Skeletal muscle tissue (tissue), 4 donors: Measurements from ENCODE around the gene SEMA4D. TPM values are rescaled to one million over a fixed set of nuclear protein-coding genes. Genes with fewer than 3 reads are reported as not detected.

ENCODE experiments used
- H3K27ac ChIP-seq: one replicate; pipeline ENCODE4 v1.7.0; 2013; ENCODE audit warnings: mild to moderate bottlenecking, low read depth, low read length, inconsistent platforms
- H3K27me3 ChIP-seq, 3 donors: one replicate each; pipeline ENCODE4 v1.7.0; 2013; ENCODE audit warnings: low read length in 3 of 3; ENCODE audit not compliant: control insufficient read depth in 3 of 3, insufficient read depth in 3 of 3
- H3K36me3 ChIP-seq, 3 donors: one replicate each; pipeline ENCODE4 v1.7.0; 2013; ENCODE audit warnings: low read length in 3 of 3; ENCODE audit not compliant: control insufficient read depth in 3 of 3, insufficient read depth in 3 of 3
- H3K4me1 ChIP-seq, 3 donors: one replicate each; pipeline ENCODE4 v1.7.0; 2013; ENCODE audit warnings: low read length in 3 of 3, mild to moderate bottlenecking in 3 of 3; ENCODE audit not compliant: control insufficient read depth in 3 of 3, insufficient read depth in 3 of 3
- H3K4me3 ChIP-seq, 3 donors: one replicate each; pipeline ENCODE4 v1.7.0; 2013; ENCODE audit warnings: low read length in 3 of 3
- H3K9ac ChIP-seq, 3 donors: one replicate each; pipeline ENCODE4 v1.7.0; 2013; ENCODE audit warnings: low read length in 3 of 3, mild to moderate bottlenecking in 3 of 3, moderate library complexity in 2 of 3, low read depth in 1 of 3
- H3K9me3 ChIP-seq, 3 donors: one replicate each; pipeline ENCODE4 v1.7.0; 2013; ENCODE audit warnings: low read length in 3 of 3; ENCODE audit not compliant: control insufficient read depth in 3 of 3
- total RNA-seq: library from RNA; depleted of rRNA; stranded (reverse); fragments of >200 nt; gene quantifications from one replicate; pipeline ENCODE4 v1.2.3, GENCODE V29; 2014
- donor health status: Osteomylitis.

Gene SEMA4D
- total RNA-seq, 1 donor from 2014 or later, result 14.6 TPM

- H3K27me3 ChIP-seq, result no peaks in the 10 kb centered on the region
These were observed 47.7 kb downstream of the SEMA4D start for GRCh38 chr9:89450213-89450612.

GRCh38 chr9:89449261-89449671 is 48.6 kb downstream of the SEMA4D start:
- no peaks in the 10 kb centered on the region for H3K27me3 ChIP-seq
- peaks cover 10 to 34% (median 33%) of the 10 kb centered on the region in 3 donors for H3K4me1 ChIP-seq
- peaks cover 0 to 8% (median 8%) of the 10 kb centered on the region in 3 donors for H3K36me3 ChIP-seq
- no peak overlapping the region for H3K9ac ChIP-seq
- no peaks in the 10 kb centered on the region for H3K9me3 ChIP-seq
- H3K4me3 ChIP-seq, result no peak overlapping the region
- H3K27ac ChIP-seq, result no peak overlapping the region

More at GRCh38 chr9:89450213-89450612, 47.7 kb downstream of the SEMA4D start:
- Histone ChIP-seq H3K4me1 (peaks cover 10 to 34% (median 26%) of the 10 kb centered on the region in 3 donors), H3K9me3 (no peaks in the 10 kb centered on the region), H3K9ac (no peak overlapping the region), H3K4me3 (no peak overlapping the region), H3K27ac (no peak overlapping the region), H3K36me3 (peaks cover 4 to 11% (median 6%) of the 10 kb centered on the region in 3 donors)

- peak overlapping the region in 1 of 3 donors; percentile 25 for H3K9ac ChIP-seq
These were observed 49.1 kb downstream of the SEMA4D start for GRCh38 chr9:89448821-89449220.

GRCh38 chr9:89448381-89448780 is 49.5 kb downstream of the SEMA4D start:
- Histone ChIP-seq H3K36me3 (peaks cover 2 to 8% (median 5%) of the 10 kb centered on the region in 3 donors), H3K9ac (peak overlapping the region in 1 of 3 donors; percentile 25), H3K27ac (no peak overlapping the region), H3K27me3 (no peaks in the 10 kb centered on the region), H3K9me3 (no peaks in the 10 kb centered on the region), H3K4me1 (peaks cover 13 to 43% (median 40%) of the 10 kb centered on the region in 3 donors), H3K4me3 (no peak overlapping the region)

More at GRCh38 chr9:89448821-89449220, 49.1 kb downstream of the SEMA4D start:
- no peaks in the 10 kb centered on the region for H3K9me3 ChIP-seq
- no peaks in the 10 kb centered on the region for H3K27me3 ChIP-seq
- no peak overlapping the region for H3K4me3 ChIP-seq
- H3K36me3 ChIP-seq, result peaks cover 2 to 8% (median 6%) of the 10 kb centered on the region in 3 donors
- peaks cover 10 to 38% (median 36%) of the 10 kb centered on the region in 3 donors for H3K4me1 ChIP-seq
- no peak overlapping the region for H3K27ac ChIP-seq

- H3K9ac ChIP-seq, result no peak overlapping the region
- peaks cover 2 to 8% (median 3%) of the 10 kb centered on the region in 3 donors for H3K36me3 ChIP-seq
- no peak overlapping the region for H3K27ac ChIP-seq
- no peaks in the 10 kb centered on the region for H3K9me3 ChIP-seq
- H3K27me3 ChIP-seq, result no peaks in the 10 kb centered on the region
- H3K4me1 ChIP-seq, result peaks cover 22 to 52% (median 50%) of the 10 kb centered on the region in 3 donors
- H3K4me3 ChIP-seq, result no peak overlapping the region
These were observed 50.5 kb downstream of the SEMA4D start for GRCh38 chr9:89447416-89447815.

GRCh38 chr9:89446961-89447310 is 51.0 kb downstream of the SEMA4D start:
- H3K9me3 ChIP-seq, result no peaks in the 10 kb centered on the region
- no peak overlapping the region for H3K27ac ChIP-seq
- peaks cover 2 to 8% (median 3%) of the 10 kb centered on the region in 3 donors for H3K36me3 ChIP-seq
- no peaks in the 10 kb centered on the region for H3K27me3 ChIP-seq
- peaks cover 26 to 56% (median 54%) of the 10 kb centered on the region in 3 donors for H3K4me1 ChIP-seq
- no peak overlapping the region for H3K4me3 ChIP-seq
- H3K9ac ChIP-seq, result no peak overlapping the region

- Histone ChIP-seq H3K27me3 (no peaks in the 10 kb centered on the region), H3K9me3 (no peaks in the 10 kb centered on the region), H3K4me3 (no peak overlapping the region), H3K9ac (peak overlapping the region in 1 of 3 donors; percentile 33), H3K27ac (no peak overlapping the region), H3K4me1 (peaks cover 31 to 58% (median 55%) of the 10 kb centered on the region in 3 donors), H3K36me3 (peaks cover 2 to 8% (median 5%) of the 10 kb centered on the region in 3 donors)
These were observed 51.5 kb downstream of the SEMA4D start for GRCh38 chr9:89446261-89446960.

- peaks cover 37 to 64% (median 59%) of the 10 kb centered on the region in 3 donors for H3K4me1 ChIP-seq
- no peaks in the 10 kb centered on the region for H3K27me3 ChIP-seq
- H3K9me3 ChIP-seq, result no peaks in the 10 kb centered on the region
- peak overlapping the region in 1 of 3 donors; percentile 54 for H3K9ac ChIP-seq
- H3K27ac ChIP-seq, result no peak overlapping the region
- H3K36me3 ChIP-seq, result peaks cover 2 to 8% (median 5%) of the 10 kb centered on the region in 3 donors
- no peak overlapping the region for H3K4me3 ChIP-seq
These were observed 52.1 kb downstream of the SEMA4D start for GRCh38 chr9:89445801-89446251.

GRCh38 chr9:89444925-89445765 is 52.8 kb downstream of the SEMA4D start:
- Histone ChIP-seq H3K9me3 (no peaks in the 10 kb centered on the region), H3K27ac (no peak overlapping the region), H3K4me1 (peaks cover 43 to 71% (median 66%) of the 10 kb centered on the region in 3 donors), H3K9ac (peak overlapping the region in 1 of 3 donors; percentile 54), H3K27me3 (no peaks in the 10 kb centered on the region), H3K36me3 (peaks cover 2 to 8% (median 5%) of the 10 kb centered on the region in 3 donors), H3K4me3 (no peak overlapping the region)
